Tibial artery (tissue), 4 donors: ENCODE data around the gene TSPO2.
"Not testable (repeated sequence)": the region's sequence is repeated elsewhere in the genome, so short reads cannot be mapped to it uniquely, and the experiment has no call there.

Source experiments
- DNase-seq, 2 donors: peaks; one replicate each; pipeline ENCODE4 v3.0.0-alpha.2; 2019
- H3K27ac ChIP-seq, 2 donors: fragments of 200-600 bp; sonication (generic) in 1 of 2; 1 replicate in 1 of 2; 2 replicates in 1 of 2; pipeline ENCODE4 v1.5.1; 2018 to 2019; ENCODE audit warnings: mild to moderate bottlenecking in 1 of 2
- H3K27me3 ChIP-seq, 2 donors: fragments of 200-600 bp; sonication (generic) in 1 of 2; one replicate each; pipeline versions ENCODE4 v1.5.1 to v1.6.0; 2016 to 2019
- H3K36me3 ChIP-seq, 3 donors: fragments of 200-600 bp; sonication (generic) in 2 of 3; one replicate each; pipeline ENCODE4 v1.5.1; 2016 to 2019; ENCODE audit warnings: mild to moderate bottlenecking in 2 of 3
- H3K4me1 ChIP-seq, 4 donors: fragments of 200-600 bp; sonication (generic) in 2 of 4; 1 replicate in 3 of 4; 2 replicates in 1 of 4; pipeline ENCODE4 v1.5.1; 2016 to 2019
- H3K4me3 ChIP-seq, 2 donors: fragments of 200-600 bp; sonication (generic) in 1 of 2; 1 replicate in 1 of 2; 2 replicates in 1 of 2; pipeline ENCODE4 v1.5.1; 2018 to 2019; ENCODE audit warnings: mild to moderate bottlenecking in 2 of 2
- H3K9me3 ChIP-seq, 3 donors: fragments of 200-600 bp; sonication (generic) in 1 of 3; one replicate each; pipeline ENCODE4 v1.5.1; 2016 to 2019
- intact Hi-C: fragments of 100-400 bp; cut with DNase I; formaldehyde crosslinking; loops from one replicate; pipeline ENCODE4 v1.15.0; 2023; ENCODE audit warnings: low total_unique reads
- TF ChIP-seq, protein P1 (sequence below), 2 experiments: fragments of 200-600 bp in 1 of 2; fragments of 450-650 bp in 1 of 2; IDR thresholded peaks; one replicate each; pipeline ENCODE4 v1.5.1; 2017 to 2019; ENCODE audit warnings: antibody characterized with exemption in 2 of 2, mild to moderate bottlenecking in 1 of 2, moderate library complexity in 1 of 2

Gene TSPO2

DNA sequence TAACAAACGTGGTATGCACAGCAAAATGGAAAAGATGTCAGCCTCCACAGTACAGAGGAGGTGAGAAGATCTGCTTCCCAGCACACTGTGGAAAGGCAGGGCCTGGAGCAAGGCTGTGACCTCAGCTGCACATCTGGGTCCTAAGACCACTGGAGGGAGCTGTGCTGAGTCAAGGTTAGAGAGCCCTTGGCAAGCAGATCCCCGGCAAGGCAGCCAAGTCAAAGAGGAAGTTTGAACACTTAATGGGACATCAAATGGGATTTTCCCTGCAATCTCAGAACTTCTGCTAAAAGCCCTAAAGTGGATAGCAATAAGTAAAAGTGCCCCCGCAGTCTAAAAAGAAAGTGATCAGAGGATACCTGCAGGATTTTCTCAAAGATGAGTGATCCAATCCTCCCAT, 42.7 kb upstream of the TSPO2 start:
- no peak overlapping the region for H3K27ac ChIP-seq
- peak in 1 of 2 donors; percentile 61 for DNase-seq
- no peak overlapping the region for H3K4me3 ChIP-seq
- TF ChIP-seq, protein P1, sequence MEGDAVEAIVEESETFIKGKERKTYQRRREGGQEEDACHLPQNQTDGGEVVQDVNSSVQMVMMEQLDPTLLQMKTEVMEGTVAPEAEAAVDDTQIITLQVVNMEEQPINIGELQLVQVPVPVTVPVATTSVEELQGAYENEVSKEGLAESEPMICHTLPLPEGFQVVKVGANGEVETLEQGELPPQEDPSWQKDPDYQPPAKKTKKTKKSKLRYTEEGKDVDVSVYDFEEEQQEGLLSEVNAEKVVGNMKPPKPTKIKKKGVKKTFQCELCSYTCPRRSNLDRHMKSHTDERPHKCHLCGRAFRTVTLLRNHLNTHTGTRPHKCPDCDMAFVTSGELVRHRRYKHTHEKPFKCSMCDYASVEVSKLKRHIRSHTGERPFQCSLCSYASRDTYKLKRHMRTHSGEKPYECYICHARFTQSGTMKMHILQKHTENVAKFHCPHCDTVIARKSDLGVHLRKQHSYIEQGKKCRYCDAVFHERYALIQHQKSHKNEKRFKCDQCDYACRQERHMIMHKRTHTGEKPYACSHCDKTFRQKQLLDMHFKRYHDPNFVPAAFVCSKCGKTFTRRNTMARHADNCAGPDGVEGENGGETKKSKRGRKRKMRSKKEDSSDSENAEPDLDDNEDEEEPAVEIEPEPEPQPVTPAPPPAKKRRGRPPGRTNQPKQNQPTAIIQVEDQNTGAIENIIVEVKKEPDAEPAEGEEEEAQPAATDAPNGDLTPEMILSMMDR (IDR thresholded peaks at IDR 0.05) = no peak
- no peaks in the 10 kb centered on the region for H3K9me3 ChIP-seq
- intact Hi-C loops = no loop called here
- H3K36me3 ChIP-seq = no peaks in the 10 kb centered on the region
- H3K27me3 ChIP-seq = peaks cover 0 to 7% of the 10 kb centered on the region in 2 donors
- H3K4me1 ChIP-seq = no peaks in the 10 kb centered on the region

DNA sequence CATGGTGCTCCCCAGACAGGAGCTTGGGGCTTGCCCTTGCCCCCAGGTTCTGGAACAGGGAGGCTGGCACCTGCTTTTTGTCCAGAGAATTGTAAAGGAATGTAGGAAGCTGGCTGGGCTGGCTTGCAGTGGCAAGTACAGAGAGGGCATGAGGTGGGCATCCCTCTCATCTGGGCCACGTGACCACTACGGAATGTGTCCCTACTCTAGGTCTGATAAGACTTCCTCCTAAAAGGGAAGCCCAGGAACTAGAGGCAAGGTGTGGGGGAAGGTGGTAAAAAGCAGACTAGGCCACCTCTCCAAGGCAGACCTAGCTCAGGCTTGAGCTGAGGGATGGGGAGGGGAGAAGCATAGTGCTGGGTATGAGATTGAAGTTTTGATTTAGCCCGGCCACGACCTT, 42.0 kb upstream of the TSPO2 start:
- Histone ChIP-seq H3K27me3 (peaks cover 0 to 7% of the 10 kb centered on the region in 2 donors), H3K9me3 (no peaks in the 10 kb centered on the region), H3K27ac (no peak overlapping the region), H3K36me3 (no peaks in the 10 kb centered on the region), H3K4me3 (no peak overlapping the region), H3K4me1 (no peaks in the 10 kb centered on the region)
- intact Hi-C loops = loop anchor here (10.0 kb wide), 1 partner anchor 65 kb away; no protein-coding TSS in a partner anchor
- DNase-seq = no peak
- TF ChIP-seq, protein P1 (IDR thresholded peaks at IDR 0.05) = no peak

DNA sequence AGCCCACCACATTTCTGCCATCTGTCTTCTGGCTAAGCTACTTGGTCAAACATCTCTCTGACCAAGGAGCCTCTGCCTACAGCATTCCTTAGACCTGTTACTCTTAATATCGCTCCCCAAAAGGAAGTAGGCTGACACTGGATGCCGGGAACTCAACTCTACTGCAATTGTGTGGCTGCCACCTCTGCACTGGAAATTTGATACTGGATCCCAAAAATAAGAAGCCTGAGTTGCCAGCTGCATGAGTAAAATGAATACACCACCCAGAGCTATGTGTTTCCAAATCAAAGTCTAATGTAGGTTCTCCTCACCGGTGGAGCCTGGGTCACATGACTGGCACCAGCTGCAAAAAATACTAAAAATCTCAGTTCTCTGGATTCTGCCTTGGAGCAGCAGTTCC, 40.1 kb upstream of the TSPO2 start:
- no peak overlapping the region for H3K27ac ChIP-seq
- DNase-seq = no peak
- H3K9me3 ChIP-seq = no peaks in the 10 kb centered on the region
- H3K27me3 ChIP-seq = peaks cover 0 to 7% of the 10 kb centered on the region in 2 donors
- TF ChIP-seq, protein P1 (IDR thresholded peaks at IDR 0.05) = no peak
- H3K36me3 ChIP-seq = no peaks in the 10 kb centered on the region
- H3K4me3 ChIP-seq = no peak overlapping the region
- H3K4me1 ChIP-seq = no peaks in the 10 kb centered on the region
- intact Hi-C loops = loop anchor here (10.0 kb wide), 1 partner anchor 63 kb away; no protein-coding TSS in a partner anchor

GRCh38 chr6:41006217-41006616, 36.0 kb upstream of the TSPO2 start:
- not testable (repeated sequence) for H3K4me1 ChIP-seq, H3K27ac ChIP-seq, H3K9me3 ChIP-seq, H3K27me3 ChIP-seq, H3K36me3 ChIP-seq, H3K4me3 ChIP-seq
- DNase-seq = peak in 1 of 2 donors; percentile 58
- intact Hi-C loops = loop anchor here (10.0 kb wide), 1 partner anchor 59 kb away; no protein-coding TSS in a partner anchor
- TF ChIP-seq, protein P1 (IDR thresholded peaks at IDR 0.05) = peak; percentile 63

DNA sequence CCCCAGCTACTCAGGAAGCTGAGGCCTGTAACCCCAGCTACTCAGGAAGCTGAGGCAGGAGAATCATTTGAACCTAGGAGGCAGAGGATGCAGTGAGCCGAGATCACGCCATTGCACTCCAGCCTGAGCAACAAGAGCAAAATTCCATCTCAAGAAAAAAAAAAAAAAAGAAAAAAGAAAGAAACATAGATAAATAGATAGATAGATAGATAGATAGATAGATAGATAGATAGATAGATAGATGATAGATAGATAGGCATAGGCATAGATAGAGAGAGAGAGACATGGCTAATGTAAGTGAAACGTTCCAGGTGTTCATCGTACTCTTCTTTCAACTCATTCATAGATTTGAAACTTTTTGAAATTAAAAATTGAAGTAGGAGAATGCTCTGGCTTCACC, 35.3 kb upstream of the TSPO2 start:
- H3K27me3 ChIP-seq, DNase-seq, H3K27ac ChIP-seq, H3K4me1 ChIP-seq, H3K36me3 ChIP-seq, H3K4me3 ChIP-seq, H3K9me3 ChIP-seq: not testable (repeated sequence)
- intact Hi-C loops = loop anchor here (10.0 kb wide), 1 partner anchor 58 kb away; no protein-coding TSS in a partner anchor

DNA sequence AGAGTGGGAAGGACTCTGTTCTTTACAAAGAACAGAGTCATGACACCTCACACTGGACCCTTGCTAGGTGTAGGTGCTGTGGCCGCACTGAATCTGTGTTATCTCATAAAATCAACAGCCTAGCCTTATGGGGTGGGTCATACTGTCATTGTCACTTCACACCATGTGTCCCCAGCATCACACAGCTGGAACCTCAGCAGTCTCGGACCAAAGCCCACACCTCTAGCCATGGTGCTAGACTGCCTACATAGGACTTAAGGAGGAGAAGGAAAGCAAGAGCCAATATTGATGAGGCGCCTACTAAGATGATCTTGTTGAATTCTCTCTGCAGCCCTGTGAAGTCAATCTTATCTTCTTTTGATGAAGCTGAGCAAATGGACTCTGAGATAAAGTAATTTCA, 34.3 kb upstream of the TSPO2 start:
- Histone ChIP-seq H3K36me3 (no peaks in the 10 kb centered on the region), H3K4me3 (no peak overlapping the region), H3K9me3 (no peaks in the 10 kb centered on the region), H3K4me1 (no peaks in the 10 kb centered on the region), H3K27me3 (peaks cover 0 to 4% of the 10 kb centered on the region in 2 donors), H3K27ac (no peak overlapping the region)
- intact Hi-C loops = loop anchor here (10.0 kb wide), 1 partner anchor 57 kb away; no protein-coding TSS in a partner anchor
- TF ChIP-seq, protein P1 (IDR thresholded peaks at IDR 0.05) = no peak
- no peak for DNase-seq
